IMR-90 (cell line): ENCODE data around the gene SMC2. TPM values are rescaled to one million over a fixed set of nuclear protein-coding genes. Genes with fewer than 3 reads are reported as not detected.
A peak's percentile ranks its signal among the peaks of the same experiment; 100 is the strongest.

Experiments
- ATAC-seq: fragments of 200-7000 bp; cut with Tn5 transposase; 2 replicates; pipeline ENCODE4 v1.9.1; 2020; ENCODE audit warnings: low read depth, mild to moderate bottlenecking, moderate library complexity
- BruUV-seq: library from RNA; stranded (reverse); fragments of 400-500 nt; replicated peaks from 2 replicates; lab custom pipeline; 2021; lab: Mats Ljungman, UMichigan
- CTCF ChIA-PET: fragments of 300-600 bp; formaldehyde crosslinking; extraction: SDS; loops from one replicate; lab custom pipeline; 2021; ENCODE audit warnings: antibody characterized with exemption; lab: Yijun Ruan, JAX
- POLR2A ChIA-PET: fragments of 300-600 bp; sonication (Branson Sonifier 250); formaldehyde crosslinking; loops from one replicate; lab custom pipeline; 2022; ENCODE audit warnings: antibody characterized with exemption; ENCODE audit not compliant: unreplicated experiment; lab: Charles Lee
- DNase-seq: peaks from one replicate; pipeline ENCODE4 v3.0.0; 2013
- H2AFZ ChIP-seq: replicated peaks from 2 replicates; pipeline ENCODE3; 2013; ENCODE audit warnings: low read length, mild to moderate bottlenecking; ENCODE audit not compliant: poor library complexity
- H2AK5ac ChIP-seq: 2 replicates; pipeline ENCODE4 v1.6.1; 2013; ENCODE audit warnings: low read depth, low read length, inconsistent platforms
- H2AK9ac ChIP-seq: replicated peaks from 2 replicates; pipeline ENCODE3; 2013; ENCODE audit warnings: mild to moderate bottlenecking, low read depth, low read length, moderate library complexity; ENCODE audit not compliant: poor library complexity
- H2BK120ac ChIP-seq: 2 replicates; pipeline ENCODE4 v1.6.1; 2013; ENCODE audit warnings: low read depth, low read length, inconsistent platforms
- H2BK15ac ChIP-seq: 3 replicates; pipeline ENCODE4 v1.6.1; 2013; ENCODE audit warnings: low read depth, low read length, inconsistent platforms
- H2BK20ac ChIP-seq: 2 replicates; pipeline ENCODE4 v1.6.1; 2013; ENCODE audit warnings: low read depth, mild to moderate bottlenecking, inconsistent platforms, low read length, moderate library complexity
- H2BK5ac ChIP-seq: 2 replicates; pipeline ENCODE4 v1.6.1; 2013; ENCODE audit warnings: mild to moderate bottlenecking, low read depth, low read length, inconsistent platforms; ENCODE audit not compliant: poor library complexity, severe bottlenecking
- H3K14ac ChIP-seq: replicated peaks from 2 replicates; pipeline ENCODE4 v1.6.1; 2013; ENCODE audit warnings: low read depth, low read length, inconsistent platforms
- H3K18ac ChIP-seq: 2 replicates; pipeline ENCODE4 v1.6.1; 2013; ENCODE audit warnings: low read depth, low read length, control low read depth
- H3K23ac ChIP-seq: 2 replicates; pipeline ENCODE4 v1.6.1; 2013; ENCODE audit warnings: low read depth, low read length, inconsistent platforms
- H3K27ac ChIP-seq: 2 replicates; pipeline ENCODE4 v1.5.1; 2013; ENCODE audit warnings: mild to moderate bottlenecking, control low read depth, low read length; ENCODE audit not compliant: insufficient read depth
- H3K27me3 ChIP-seq: 2 replicates; pipeline ENCODE4 v1.6.1; 2013; ENCODE audit warnings: low read length; ENCODE audit not compliant: control insufficient read depth, insufficient read depth
- H3K36me3 ChIP-seq: 2 replicates; pipeline ENCODE4 v1.6.1; 2013; ENCODE audit warnings: low read length, mixed read lengths; ENCODE audit not compliant: control insufficient read depth, insufficient read depth
- H3K4ac ChIP-seq: 2 replicates; pipeline ENCODE4 v1.6.1; 2013; ENCODE audit warnings: low read depth, low read length, inconsistent platforms
- H3K4me1 ChIP-seq: 2 replicates; pipeline ENCODE4 v1.6.1; 2013; ENCODE audit warnings: low read length, mixed read lengths; ENCODE audit not compliant: control insufficient read depth, insufficient read depth
- H3K4me2 ChIP-seq: 2 replicates; pipeline ENCODE4 v1.6.1; 2013; ENCODE audit warnings: low read depth, mild to moderate bottlenecking, control low read depth, low read length, moderate library complexity
- H3K4me3 ChIP-seq: 2 replicates; pipeline ENCODE4 v1.5.1; 2013; ENCODE audit warnings: low read depth, mild to moderate bottlenecking, control low read depth, low read length, moderate library complexity; ENCODE audit not compliant: insufficient read depth
- H3K56ac ChIP-seq: 2 replicates; pipeline ENCODE4 v1.6.1; 2013; ENCODE audit warnings: low read length, inconsistent platforms; ENCODE audit not compliant: insufficient read depth; ENCODE audit errors: extremely low read depth
- H3K79me1 ChIP-seq, 2 experiments: 2 replicates each; pipeline ENCODE4 v1.6.1; 2013; ENCODE audit warnings: low read length in 2 of 2, inconsistent platforms in 1 of 2, low read depth in 1 of 2
- H3K9ac ChIP-seq: 2 replicates; pipeline ENCODE4 v1.6.1; 2013; ENCODE audit warnings: low read depth, low read length, control low read depth
- H3K9me1 ChIP-seq: 2 replicates; pipeline ENCODE4 v1.6.1; 2013; ENCODE audit warnings: low read length, inconsistent platforms; ENCODE audit not compliant: insufficient read depth
- H3K9me3 ChIP-seq: 2 replicates; pipeline ENCODE4 v1.6.1; 2013; ENCODE audit warnings: low read length; ENCODE audit not compliant: control insufficient read depth, insufficient read depth
- H4K20me1 ChIP-seq: 2 replicates; pipeline ENCODE4 v1.6.1; 2013; ENCODE audit warnings: low read length, inconsistent platforms; ENCODE audit not compliant: insufficient read depth
- H4K5ac ChIP-seq: 2 replicates; pipeline ENCODE4 v1.6.1; 2013; ENCODE audit warnings: mild to moderate bottlenecking, low read depth, low read length, control low read depth
- H4K8ac ChIP-seq, 2 experiments: 2 replicates each; pipeline ENCODE4 v1.6.1; 2013; ENCODE audit warnings: low read depth in 2 of 2, low read length in 2 of 2, control low read depth in 1 of 2, inconsistent platforms in 1 of 2
- H4K91ac ChIP-seq: 2 replicates; pipeline ENCODE4 v1.6.1; 2013; ENCODE audit warnings: low read depth, low read length, inconsistent platforms; ENCODE audit not compliant: insufficient read depth
- CEBPB ChIP-seq: IDR thresholded peaks from 2 replicates; pipeline ENCODE4 v1.6.1; 2012; ENCODE audit warnings: low read depth, low read length, improper control_type of control experiment
- CHD1 ChIP-seq: IDR thresholded peaks from 2 replicates; pipeline ENCODE4 v1.6.1; 2012; ENCODE audit warnings: low read depth, low read length, improper control_type of control experiment
- FOS ChIP-seq: fragments of 150-350 bp; IDR thresholded peaks from 2 replicates; pipeline ENCODE4 v1.6.1; 2016; ENCODE audit warnings: low read depth, low read length
- MAFK ChIP-seq: IDR thresholded peaks from 2 replicates; pipeline ENCODE4 v1.6.1; 2012; ENCODE audit warnings: low read depth, low read length, improper control_type of control experiment
- MAZ ChIP-seq: IDR thresholded peaks from 2 replicates; pipeline ENCODE4 v1.6.1; 2012; ENCODE audit warnings: low read depth, mild to moderate bottlenecking, low read length, improper control_type of control experiment, moderate library complexity, borderline replicate concordance
- RAD21 ChIP-seq: IDR thresholded peaks from 2 replicates; pipeline ENCODE4 v1.6.1; 2012; ENCODE audit warnings: low read length, improper control_type of control experiment
- RCOR1 ChIP-seq: IDR thresholded peaks from 2 replicates; pipeline ENCODE4 v1.6.1; 2012; ENCODE audit warnings: mild to moderate bottlenecking, low read length, improper control_type of control experiment; ENCODE audit not compliant: insufficient replicate concordance
- RFX5 ChIP-seq: IDR thresholded peaks from 2 replicates; pipeline ENCODE4 v1.8.0; 2012; ENCODE audit warnings: low read depth, mild to moderate bottlenecking, low read length, moderate library complexity
- WGBS, 2 experiments: methylation state at CpG; one replicate each; pipeline versions ENCODE4 v1.1.5 to v1.1.7; 2013; ENCODE audit warnings: missing lambda C conversion rate in 2 of 2; ENCODE audit not compliant: insufficient read length in 1 of 2; ENCODE audit errors: extremely low coverage in 2 of 2; 5-methylcytosine and 5-hydroxymethylcytosine counted together
- dilution Hi-C: fragments of 300-500 bp; cut with HindIII; formaldehyde crosslinking; loops from one replicate; pipeline ENCODE4 v1.14.3; 2018; ENCODE audit warnings: low sequenced_read_pairs; ENCODE audit not compliant: unreplicated experiment
- in situ Hi-C: fragments of 300-500 bp; cut with MboI; formaldehyde crosslinking; loops from 3 replicates; pipeline ENCODE4 v1.14.3; 2019; ENCODE audit warnings: low sequenced_read_pairs, inconsistent platforms, mixed read lengths
- intact Hi-C: fragments of 100-400 bp; cut with micrococcal nuclease; formaldehyde crosslinking; loops from 2 replicates; pipeline ENCODE4 v1.10.0; 2022
- polyA plus RNA-seq, 3 experiments: library from polyadenylated mRNA; depleted of rRNA; stranded (reverse); fragments of >200 nt; gene quantifications; 2 replicates each; pipeline ENCODE4 v1.2.3, GENCODE V29; 2012; ENCODE audit warnings: low replicate concordance in 1 of 3
- total RNA-seq: library from RNA; depleted of rRNA; stranded (reverse); fragments of >200 nt; gene quantifications from 2 replicates; pipeline ENCODE4 v1.2.3, GENCODE V29; 2012

The SMC2 gene
- total and polyA plus RNA-seq, 2 of the 4 experiments (the other 2 are of a cell fraction): 4.9 to 12.4 TPM

DNA sequence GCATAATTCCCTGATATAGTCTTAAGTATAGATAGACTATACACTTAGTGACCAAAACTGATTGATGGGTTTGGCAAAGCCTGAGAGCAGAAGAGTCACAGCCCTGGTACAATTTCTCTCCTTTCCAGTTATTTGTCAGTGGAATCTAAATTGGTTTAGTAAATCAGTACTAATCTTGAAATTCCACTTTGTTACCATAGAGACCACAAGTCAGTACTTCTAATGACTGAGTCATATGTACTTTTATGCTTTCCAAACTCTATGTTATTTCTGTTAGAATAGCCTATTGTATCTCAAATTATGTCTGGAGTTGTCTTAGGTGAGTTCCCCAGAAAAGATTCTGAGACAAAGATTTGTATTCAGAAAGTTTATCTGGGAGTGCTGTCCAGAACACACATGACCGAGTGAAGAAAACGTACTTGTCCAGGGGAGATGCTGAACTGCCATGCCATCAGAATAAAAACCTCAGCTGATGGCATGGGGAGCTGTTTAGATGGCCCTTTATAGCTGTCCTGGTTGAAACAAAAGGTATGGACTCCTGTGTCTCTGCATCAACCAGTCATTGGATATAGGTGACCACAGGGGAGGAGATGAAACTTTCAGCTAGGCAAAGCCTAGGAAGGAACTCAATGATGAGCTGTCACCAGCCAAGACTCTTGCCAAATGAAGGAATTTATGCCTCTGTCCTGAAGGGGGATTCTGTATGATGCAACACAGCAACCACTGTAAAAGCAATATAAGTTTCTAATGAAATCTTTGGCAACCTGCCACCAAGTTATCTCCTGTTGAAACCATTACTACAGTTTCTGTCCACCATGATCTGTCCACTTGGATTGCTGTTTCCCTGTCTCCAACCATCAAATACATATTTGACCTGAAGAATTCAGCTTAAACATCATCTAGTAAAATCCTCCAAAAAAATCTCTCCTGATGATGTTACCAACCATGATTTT lies 18.0 kb upstream of the SMC2 start:
- DNase-seq (peak; percentile 66), ATAC-seq (peak; percentile 25)
- Histone ChIP-seq H3K56ac (peak overlapping the region; percentile 44; the same call in 1 of the 2 replicates), H3K14ac (peak overlapping the region; percentile 87), H3K4me3 (no peak overlapping the region), H3K23ac (0 out of 2 replicates have a peak overlapping the region, but pooled peaks have one; percentile 29), H4K5ac (peak overlapping the region; percentile 4), H3K79me1 (no peaks in the 10 kb centered on the region), H2AFZ (peak overlapping the region; percentile 57), H3K36me3 (no peaks in the 10 kb centered on the region), H3K4ac (peak overlapping the region; percentile 83), H4K8ac (peak overlapping the region; percentile 49 to 66; a peak in 3 of 4 replicates), H2BK15ac (peak overlapping the region; percentile 94; the same call in 2 of the 3 replicates), H3K9me1 (0 out of 2 replicates have a peak, but pooled peaks cover 3% of the 10 kb centered on the region), H3K27me3 (no peaks in the 10 kb centered on the region), H2BK120ac (peak overlapping the region; percentile 87), H3K27ac (peak overlapping the region; percentile 67; the same call in 1 of the 2 replicates), H2BK20ac (peak overlapping the region; percentile 93), H4K91ac (peak overlapping the region; percentile 81), H3K18ac (peak overlapping the region; percentile 86), H4K20me1 (no peaks in the 10 kb centered on the region), H3K4me1 (peaks cover 10% of the 10 kb centered on the region), H3K4me2 (peak overlapping the region; percentile 50; the same call in 1 of the 2 replicates), H2AK5ac (peak overlapping the region; percentile 18), H3K9me3 (peaks cover 4% of the 10 kb centered on the region), H2AK9ac (no peak overlapping the region), H2BK5ac (peak overlapping the region; percentile 83), H3K9ac (no peak overlapping the region)
- WGBS, 2 experiments: no CpG with 5 or more reads among the region's 2 CpGs
- in situ Hi-C loops (no loop called here), dilution Hi-C loops (no loop called here), intact Hi-C loops (loop anchor here (1.0 kb wide), 1 partner anchor 18 kb away; the partner anchor contains the start of gene SMC2)
- no TSS peak for BruUV-seq
- peak; percentile 80 for TF ChIP-seq CEBPB
- no peak for TF ChIP-seq MAZ
- TF ChIP-seq RFX5: no peak
- TF ChIP-seq RCOR1: no peak
- TF ChIP-seq MAFK: no peak
- TF ChIP-seq RAD21: no peak
- no peak for TF ChIP-seq FOS
- no peak for TF ChIP-seq CHD1
- POLR2A ChIA-PET: interaction anchor here (0.5 kb wide), 1 partner anchor 31 kb away, joined by 3 read pairs; no protein-coding TSS in a partner anchor
- CTCF ChIA-PET: interaction anchor here (0.8 kb wide), 1 partner anchor 14 kb away, joined by 9 read pairs; no protein-coding TSS in a partner anchor
